ENCODE measurements around the gene ADAM8. TPM values are rescaled to one million over a fixed set of nuclear protein-coding genes. Genes with fewer than 3 reads are reported as not detected.

Gene ADAM8
- total and polyA plus RNA-seq, 2 of the 4 experiments (the other 2 are of a cell fraction) = under 0.01 to 0.74 TPM

DNA sequence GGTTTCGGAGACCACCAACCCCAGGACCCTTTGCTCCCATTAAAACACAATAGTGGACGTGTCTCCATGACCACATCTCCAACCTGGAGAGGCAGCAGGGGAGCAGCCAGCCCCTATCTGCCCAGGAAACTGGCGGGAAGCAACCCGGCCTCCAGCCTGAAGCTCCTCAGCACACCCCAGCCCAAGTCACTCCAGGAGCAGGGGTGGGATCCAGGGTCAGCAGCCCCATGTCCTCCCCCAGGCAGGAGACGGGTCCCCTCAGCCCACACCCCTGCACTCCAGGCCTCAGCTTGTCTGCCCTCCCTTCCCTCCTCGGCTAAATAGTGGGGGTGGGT lies 601 bp downstream of the ADAM8 start:
- no peak overlapping the region for H3K27ac ChIP-seq (ENCODE audit: insufficient read depth, low read length)
- no peak overlapping the region for H2BK5ac ChIP-seq (ENCODE audit: low read depth, low read length, poor library complexity, severe bottlenecking)
- POLR2A ChIA-PET (ENCODE audit: unreplicated experiment) = no interaction called here
- H3K79me1 ChIP-seq (ENCODE audit: low read depth in 1 of 2, low read length in 2 of 2) = peaks cover 0 to 3% of the 10 kb centered on the region in 2 experiments; a peak in 1 of 4 replicates
- H4K91ac ChIP-seq (ENCODE audit: insufficient read depth, low read depth, low read length) = no peak overlapping the region
- TF ChIP-seq MAFK (IDR thresholded peaks at IDR 0.05; ENCODE audit: low read depth, low read length) = no peak
- TF ChIP-seq BHLHE40 (IDR thresholded peaks at IDR 0.05; ENCODE audit: low read depth, low read length) = no peak
- TF ChIP-seq, protein P1, sequence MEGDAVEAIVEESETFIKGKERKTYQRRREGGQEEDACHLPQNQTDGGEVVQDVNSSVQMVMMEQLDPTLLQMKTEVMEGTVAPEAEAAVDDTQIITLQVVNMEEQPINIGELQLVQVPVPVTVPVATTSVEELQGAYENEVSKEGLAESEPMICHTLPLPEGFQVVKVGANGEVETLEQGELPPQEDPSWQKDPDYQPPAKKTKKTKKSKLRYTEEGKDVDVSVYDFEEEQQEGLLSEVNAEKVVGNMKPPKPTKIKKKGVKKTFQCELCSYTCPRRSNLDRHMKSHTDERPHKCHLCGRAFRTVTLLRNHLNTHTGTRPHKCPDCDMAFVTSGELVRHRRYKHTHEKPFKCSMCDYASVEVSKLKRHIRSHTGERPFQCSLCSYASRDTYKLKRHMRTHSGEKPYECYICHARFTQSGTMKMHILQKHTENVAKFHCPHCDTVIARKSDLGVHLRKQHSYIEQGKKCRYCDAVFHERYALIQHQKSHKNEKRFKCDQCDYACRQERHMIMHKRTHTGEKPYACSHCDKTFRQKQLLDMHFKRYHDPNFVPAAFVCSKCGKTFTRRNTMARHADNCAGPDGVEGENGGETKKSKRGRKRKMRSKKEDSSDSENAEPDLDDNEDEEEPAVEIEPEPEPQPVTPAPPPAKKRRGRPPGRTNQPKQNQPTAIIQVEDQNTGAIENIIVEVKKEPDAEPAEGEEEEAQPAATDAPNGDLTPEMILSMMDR (conservative IDR thresholded peaks at IDR 0.05; ENCODE audit: low read depth, low read length) = no peak
- TF ChIP-seq POLR2A (IDR thresholded peaks at IDR 0.05; ENCODE audit: low read depth, low read length) = no peak
- TF ChIP-seq MAZ (IDR thresholded peaks at IDR 0.05; ENCODE audit: borderline replicate concordance, low read depth, low read length) = no peak
- TF ChIP-seq, protein P2, sequence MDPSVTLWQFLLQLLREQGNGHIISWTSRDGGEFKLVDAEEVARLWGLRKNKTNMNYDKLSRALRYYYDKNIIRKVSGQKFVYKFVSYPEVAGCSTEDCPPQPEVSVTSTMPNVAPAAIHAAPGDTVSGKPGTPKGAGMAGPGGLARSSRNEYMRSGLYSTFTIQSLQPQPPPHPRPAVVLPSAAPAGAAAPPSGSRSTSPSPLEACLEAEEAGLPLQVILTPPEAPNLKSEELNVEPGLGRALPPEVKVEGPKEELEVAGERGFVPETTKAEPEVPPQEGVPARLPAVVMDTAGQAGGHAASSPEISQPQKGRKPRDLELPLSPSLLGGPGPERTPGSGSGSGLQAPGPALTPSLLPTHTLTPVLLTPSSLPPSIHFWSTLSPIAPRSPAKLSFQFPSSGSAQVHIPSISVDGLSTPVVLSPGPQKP (IDR thresholded peaks at IDR 0.05; ENCODE audit: borderline replicate concordance, low read depth, low read length) = no peak
- TF ChIP-seq RAD21 (IDR thresholded peaks at IDR 0.05; ENCODE audit: low read length) = no peak
- no peak for TF ChIP-seq RCOR1 (IDR thresholded peaks at IDR 0.05; ENCODE audit: insufficient replicate concordance, low read length)
- TF ChIP-seq FOS (IDR thresholded peaks at IDR 0.05; ENCODE audit: low read depth, low read length) = no peak
- TF ChIP-seq MXI1 (IDR thresholded peaks at IDR 0.05; ENCODE audit: borderline replicate concordance, low read depth, low read length) = no peak
- no peak for TF ChIP-seq CHD1 (IDR thresholded peaks at IDR 0.05; ENCODE audit: low read depth, low read length)
- TF ChIP-seq, protein P3, sequence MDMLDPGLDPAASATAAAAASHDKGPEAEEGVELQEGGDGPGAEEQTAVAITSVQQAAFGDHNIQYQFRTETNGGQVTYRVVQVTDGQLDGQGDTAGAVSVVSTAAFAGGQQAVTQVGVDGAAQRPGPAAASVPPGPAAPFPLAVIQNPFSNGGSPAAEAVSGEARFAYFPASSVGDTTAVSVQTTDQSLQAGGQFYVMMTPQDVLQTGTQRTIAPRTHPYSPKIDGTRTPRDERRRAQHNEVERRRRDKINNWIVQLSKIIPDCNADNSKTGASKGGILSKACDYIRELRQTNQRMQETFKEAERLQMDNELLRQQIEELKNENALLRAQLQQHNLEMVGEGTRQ (IDR thresholded peaks at IDR 0.05; ENCODE audit: low read depth, low read length) = no peak
- TF ChIP-seq RFX5 (IDR thresholded peaks at IDR 0.05; ENCODE audit: low read depth, low read length) = no peak
- no peak for TF ChIP-seq SMC3 (IDR thresholded peaks at IDR 0.05; ENCODE audit: low read depth, low read length)
- TF ChIP-seq NFE2L2 (IDR thresholded peaks at IDR 0.05; ENCODE audit: low read depth, low read length) = no peak
- TF ChIP-seq CEBPB (IDR thresholded peaks at IDR 0.05; ENCODE audit: low read depth, low read length) = no peak
- H3K14ac ChIP-seq (replicated peaks; ENCODE audit: low read depth, low read length) = no peak overlapping the region
- no peak overlapping the region for H2BK20ac ChIP-seq (ENCODE audit: low read depth, low read length)
- no peak overlapping the region for H3K9ac ChIP-seq (ENCODE audit: low read depth, low read length)
- H2BK120ac ChIP-seq (ENCODE audit: low read depth, low read length) = no peak overlapping the region
- WGBS, 2 experiments (ENCODE audit: extremely low coverage in 2 of 2, insufficient read length in 1 of 2) = no CpG with 5 or more reads among the region's 6 CpGs
- H2AK5ac ChIP-seq (ENCODE audit: low read depth, low read length) = no peak overlapping the region
- H3K23ac ChIP-seq (ENCODE audit: low read depth, low read length) = no peak overlapping the region
- CTCF ChIA-PET = no interaction called here
- peaks cover 9% of the 10 kb centered on the region for H3K27me3 ChIP-seq (ENCODE audit: control insufficient read depth, insufficient read depth, low read length)
- dilution Hi-C loops (cut with HindIII; ENCODE audit: low sequenced_read_pairs, unreplicated experiment) (no loop called here), intact Hi-C loops (cut with micrococcal nuclease) (loop anchor here (1.0 kb wide), 1 partner anchor 14 kb away; no protein-coding TSS in a partner anchor), in situ Hi-C loops (cut with MboI; ENCODE audit: low sequenced_read_pairs) (no loop called here)
- H3K4ac ChIP-seq (ENCODE audit: low read depth, low read length) = no peak overlapping the region
- H3K56ac ChIP-seq (ENCODE audit: extremely low read depth, insufficient read depth, low read length) = no peak overlapping the region
- ATAC-seq (ENCODE audit: low read depth) = no peak
- 0 out of 2 replicates have a peak, but pooled peaks cover 4% of the 10 kb centered on the region for H3K9me1 ChIP-seq (ENCODE audit: insufficient read depth, low read length)
- BruUV-seq (replicated peaks) = no TSS peak
- H2AK9ac ChIP-seq (replicated peaks; ENCODE audit: low read depth, low read length, poor library complexity) = no peak overlapping the region
- H3K36me3 ChIP-seq (ENCODE audit: control insufficient read depth, insufficient read depth, low read length) = peaks cover 14% of the 10 kb centered on the region
- H3K9me3 ChIP-seq (ENCODE audit: control insufficient read depth, insufficient read depth, low read length) = no peaks in the 10 kb centered on the region
- peaks cover 10% of the 10 kb centered on the region for H3K4me1 ChIP-seq (ENCODE audit: control insufficient read depth, insufficient read depth, low read length)
- H3K4me3 ChIP-seq (ENCODE audit: insufficient read depth, low read depth, low read length) = no peak overlapping the region
- DNase-seq = no peak
- no peak overlapping the region for H3K18ac ChIP-seq (ENCODE audit: low read depth, low read length)
- no peak overlapping the region for H4K5ac ChIP-seq (ENCODE audit: low read depth, low read length)
- peaks cover 7% of the 10 kb centered on the region; the same call in 1 of the 2 replicates for H4K20me1 ChIP-seq (ENCODE audit: insufficient read depth, low read length)
- no peak overlapping the region for H4K8ac ChIP-seq (ENCODE audit: low read depth in 2 of 2, low read length in 2 of 2)
- no peak overlapping the region for H2BK15ac ChIP-seq (ENCODE audit: low read depth, low read length)
- H3K4me2 ChIP-seq (ENCODE audit: low read depth, low read length) = no peak overlapping the region
- no peak overlapping the region for H2AFZ ChIP-seq (replicated peaks; ENCODE audit: low read length, poor library complexity)
